ENCODE measurements around the gene CASZ1. TPM values are rescaled to one million over a fixed set of nuclear protein-coding genes. Genes with fewer than 3 reads are reported as not detected.

The CASZ1 gene
- total and polyA plus RNA-seq, 2 donors (not counting 1 experiment from before 2014, with no cell fraction given), result 0.34 to 0.50 TPM

- Histone ChIP-seq H4K20me1 (ENCODE audit: control insufficient read depth, extremely low read depth, insufficient read depth, low read length) (no peaks in the 10 kb centered on the region), H3K9ac (ENCODE audit: insufficient read depth, low read length) (no peak overlapping the region), H3K4me2 (ENCODE audit: extremely low read depth, insufficient read depth, low read length) (no peak overlapping the region), H3K79me2 (ENCODE audit: control insufficient read depth, insufficient read depth, low read length) (no peaks in the 10 kb centered on the region), H3K4me3 (replicated peaks in 1 of 4; ENCODE audit: control extremely low read depth in 1 of 4, insufficient read depth in 1 of 4, low read depth in 3 of 4, low read length in 4 of 4) (no peak overlapping the region), H3K4me1 (ENCODE audit: control insufficient read depth, extremely low read depth, insufficient read depth, low read length) (peaks cover 5% of the 10 kb centered on the region), H3K27me3 (ENCODE audit: control insufficient read depth, insufficient read depth, low read length) (no peaks in the 10 kb centered on the region), H3K9me3 (ENCODE audit: control insufficient read depth, insufficient read depth, low read depth, low read length) (no peaks in the 10 kb centered on the region), H2AFZ (ENCODE audit: low read length) (no peak overlapping the region), H3K36me3 (ENCODE audit: control insufficient read depth, insufficient read depth, low read length) (no peaks in the 10 kb centered on the region), H3K27ac (ENCODE audit: insufficient read depth, low read length) (no peak overlapping the region)
- no peak for DNase-seq (ENCODE audit: low read depth in 2 of 2)
- TF ChIP-seq CTCF (conservative IDR thresholded peaks at IDR 0.05 in 1 of 2, IDR thresholded peaks at IDR 0.05 in 1 of 2; ENCODE audit: low read depth in 1 of 2, low read length in 2 of 2) (no peak), EZH2 (IDR thresholded peaks at IDR 0.05; ENCODE audit: low read length, missing control alignments) (no peak)
These were observed 198.1 kb downstream of the CASZ1 start for GRCh38 chr1:10598389-10598702.

GRCh38 chr1:10597492-10598388 lies 198.7 kb downstream of the CASZ1 start:
- DNase-seq (ENCODE audit: low read depth in 2 of 2), result no peak
- Histone ChIP-seq H3K4me1 (ENCODE audit: control insufficient read depth, extremely low read depth, insufficient read depth, low read length) (peaks cover 5% of the 10 kb centered on the region), H3K9ac (ENCODE audit: insufficient read depth, low read length) (no peak overlapping the region), H3K36me3 (ENCODE audit: control insufficient read depth, insufficient read depth, low read length) (no peaks in the 10 kb centered on the region), H3K79me2 (ENCODE audit: control insufficient read depth, insufficient read depth, low read length) (no peaks in the 10 kb centered on the region), H2AFZ (ENCODE audit: low read length) (no peak overlapping the region), H3K4me2 (ENCODE audit: extremely low read depth, insufficient read depth, low read length) (no peak overlapping the region), H3K27me3 (ENCODE audit: control insufficient read depth, insufficient read depth, low read length) (no peaks in the 10 kb centered on the region), H3K27ac (ENCODE audit: insufficient read depth, low read length) (no peak overlapping the region), H3K9me3 (ENCODE audit: control insufficient read depth, insufficient read depth, low read depth, low read length) (no peaks in the 10 kb centered on the region), H3K4me3 (replicated peaks in 1 of 4; ENCODE audit: control extremely low read depth in 1 of 4, insufficient read depth in 1 of 4, low read depth in 3 of 4, low read length in 4 of 4) (no peak overlapping the region), H4K20me1 (ENCODE audit: control insufficient read depth, extremely low read depth, insufficient read depth, low read length) (no peaks in the 10 kb centered on the region)
- TF ChIP-seq EZH2 (IDR thresholded peaks at IDR 0.05; ENCODE audit: low read length, missing control alignments) (no peak), CTCF (conservative IDR thresholded peaks at IDR 0.05 in 1 of 2, IDR thresholded peaks at IDR 0.05 in 1 of 2; ENCODE audit: low read depth in 1 of 2, low read length in 2 of 2) (no peak)

GRCh38 chr1:10596780-10597179 lies 199.7 kb downstream of the CASZ1 start:
- Histone ChIP-seq H3K79me2 (ENCODE audit: control insufficient read depth, insufficient read depth, low read length) (no peaks in the 10 kb centered on the region), H3K27me3 (ENCODE audit: control insufficient read depth, insufficient read depth, low read length) (no peaks in the 10 kb centered on the region), H2AFZ (ENCODE audit: low read length) (no peak overlapping the region), H3K4me3 (replicated peaks in 1 of 4; ENCODE audit: control extremely low read depth in 1 of 4, insufficient read depth in 1 of 4, low read depth in 3 of 4, low read length in 4 of 4) (no peak overlapping the region), H3K27ac (ENCODE audit: insufficient read depth, low read length) (no peak overlapping the region), H4K20me1 (ENCODE audit: control insufficient read depth, extremely low read depth, insufficient read depth, low read length) (no peaks in the 10 kb centered on the region), H3K9ac (ENCODE audit: insufficient read depth, low read length) (no peak overlapping the region), H3K9me3 (ENCODE audit: control insufficient read depth, insufficient read depth, low read depth, low read length) (no peaks in the 10 kb centered on the region), H3K4me2 (ENCODE audit: extremely low read depth, insufficient read depth, low read length) (no peak overlapping the region), H3K4me1 (ENCODE audit: control insufficient read depth, extremely low read depth, insufficient read depth, low read length) (peaks cover 5% of the 10 kb centered on the region), H3K36me3 (ENCODE audit: control insufficient read depth, insufficient read depth, low read length) (no peaks in the 10 kb centered on the region)
- no peak for TF ChIP-seq CTCF (conservative IDR thresholded peaks at IDR 0.05 in 1 of 2, IDR thresholded peaks at IDR 0.05 in 1 of 2; ENCODE audit: low read depth in 1 of 2, low read length in 2 of 2)
- no peak for TF ChIP-seq EZH2 (IDR thresholded peaks at IDR 0.05; ENCODE audit: low read length, missing control alignments)
- no peak for DNase-seq (ENCODE audit: low read depth in 2 of 2)
